ENCODE measurements around the gene DNAJC1. TPM values are rescaled to one million over a fixed set of nuclear protein-coding genes. Genes with fewer than 3 reads are reported as not detected.
"Not testable (repeated sequence)": the region's sequence is repeated elsewhere in the genome, so short reads cannot be mapped to it uniquely, and the experiment has no call there.

Gene DNAJC1
- total RNA-seq, 1 experiment from 2014 or later, result 26.5 TPM

- no peak for DNase-seq (ENCODE audit: low read depth)
These were observed 275.9 kb downstream of the DNAJC1 start for GRCh38 chr10:21727452-21728168.

GRCh38 chr10:21726601-21727225 lies 276.8 kb downstream of the DNAJC1 start:
- peak; percentile 28 for DNase-seq (ENCODE audit: low read depth)

- peak; percentile 97 for DNase-seq (ENCODE audit: low read depth)
These were observed 278.7 kb downstream of the DNAJC1 start for GRCh38 chr10:21724687-21725367.

GRCh38 chr10:21724020-21724589 lies 279.4 kb downstream of the DNAJC1 start:
- peak; percentile 14 for DNase-seq (ENCODE audit: low read depth)

GRCh38 chr10:21722209-21722608 lies 281.3 kb downstream of the DNAJC1 start:
- no peak for DNase-seq (ENCODE audit: low read depth)

GRCh38 chr10:21721000-21721665 lies 282.4 kb downstream of the DNAJC1 start:
- DNase-seq (ENCODE audit: low read depth), result peak; percentile 53

- peak; percentile 38 for DNase-seq (ENCODE audit: low read depth)
These were observed 283.4 kb downstream of the DNAJC1 start for GRCh38 chr10:21720090-21720489.

GRCh38 chr10:21719502-21719901 lies 284.0 kb downstream of the DNAJC1 start:
- DNase-seq (ENCODE audit: low read depth), result no peak

- not testable (repeated sequence) for DNase-seq (ENCODE audit: low read depth)
These were observed 286.0 kb downstream of the DNAJC1 start for GRCh38 chr10:21717437-21718054.

GRCh38 chr10:21715531-21716195 lies 287.9 kb downstream of the DNAJC1 start:
- peak; percentile 76 for DNase-seq (ENCODE audit: low read depth)

- no peak for DNase-seq (ENCODE audit: low read depth)
These were observed 290.6 kb downstream of the DNAJC1 start for GRCh38 chr10:21712975-21713374.

GRCh38 chr10:21707498-21707897 lies 296.0 kb downstream of the DNAJC1 start:
- no peak for DNase-seq (ENCODE audit: low read depth)

Other genes starting within 250 kb of the DNAJC1 start
- 0.17 TPM in 1 of 2 replicates, not detected in the other for gene EBLN1, start 214.3 kb upstream of the DNAJC1 start, total RNA-seq (2014; rRNA removed; shearing (Covaris generic))